CD14-positive monocyte (primary cell): ENCODE results near the gene EPHA6. TPM values are rescaled to one million over a fixed set of nuclear protein-coding genes. Genes with fewer than 3 reads are reported as not detected.

Experiments
- DNase-seq, 3 donors: peaks; one replicate each; pipeline ENCODE4 v3.0.0-alpha.2; 2011 to 2022
- H2AFZ ChIP-seq: 2 replicates; pipeline ENCODE4 v1.6.0; 2012; ENCODE audit warnings: mild to moderate bottlenecking, low read depth, low read length, inconsistent platforms; ENCODE audit not compliant: insufficient read depth, poor library complexity, severe bottlenecking
- H3K27ac ChIP-seq, 2 donors: 1 replicate in 1 of 2; 2 replicates in 1 of 2; pipeline ENCODE4 v1.5.1; 2012 to 2013; ENCODE audit warnings: low read length in 2 of 2, control low read depth in 1 of 2, inconsistent platforms in 1 of 2, low read depth in 1 of 2, mild to moderate bottlenecking in 1 of 2
- H3K27me3 ChIP-seq, 2 donors: one replicate each; pipeline versions ENCODE4 v1.6.0 to v1.6.1; 2011 to 2013; ENCODE audit warnings: low read length in 2 of 2; ENCODE audit not compliant: control insufficient read depth in 2 of 2, insufficient read depth in 2 of 2
- H3K36me3 ChIP-seq, 2 donors: replicated peaks in 1 of 2; 1 replicate in 1 of 2; 2 replicates in 1 of 2; pipeline versions ENCODE4 v1.5.1 to v1.6.1; 2012 to 2013; ENCODE audit warnings: low read length in 2 of 2, control low read depth in 1 of 2, inconsistent platforms in 1 of 2, mild to moderate bottlenecking in 1 of 2; ENCODE audit not compliant: insufficient read depth in 2 of 2, control insufficient read depth in 1 of 2
- H3K4me1 ChIP-seq, 2 donors: 1 replicate in 1 of 2; 2 replicates in 1 of 2; pipeline versions ENCODE4 v1.5.1 to v1.6.1; 2012 to 2013; ENCODE audit warnings: low read length in 2 of 2, control low read depth in 1 of 2, inconsistent platforms in 1 of 2, mild to moderate bottlenecking in 1 of 2, moderate library complexity in 1 of 2; ENCODE audit not compliant: insufficient read depth in 2 of 2, control insufficient read depth in 1 of 2
- H3K4me2 ChIP-seq: replicated peaks from 2 replicates; pipeline ENCODE3; 2012; ENCODE audit warnings: low read length, moderate library complexity, mild to moderate bottlenecking; ENCODE audit not compliant: poor library complexity, severe bottlenecking; ENCODE audit errors: extremely low read depth
- H3K4me3 ChIP-seq, 3 experiments: fragments of 200-600 bp in 1 of 3; sonication (generic) in 1 of 3; replicated peaks in 1 of 3; 1 replicate in 2 of 3; 2 replicates in 1 of 3; pipeline ENCODE4 v1.5.1; 2011 to 2013; ENCODE audit warnings: low read length in 3 of 3, mild to moderate bottlenecking in 3 of 3, control low read depth in 2 of 3, low read depth in 2 of 3, inconsistent platforms in 1 of 3, moderate library complexity in 1 of 3
- H3K79me2 ChIP-seq: 2 replicates; pipeline ENCODE4 v1.6.0; 2012; ENCODE audit warnings: mild to moderate bottlenecking, control low read depth, inconsistent platforms, low read length, moderate library complexity; ENCODE audit not compliant: insufficient read depth
- H3K9ac ChIP-seq: 2 replicates; pipeline ENCODE4 v1.6.0; 2017; ENCODE audit warnings: low read length, mild to moderate bottlenecking; ENCODE audit not compliant: insufficient read depth, poor library complexity, severe bottlenecking
- H3K9me3 ChIP-seq, 2 donors: replicated peaks in 1 of 2; 1 replicate in 1 of 2; 2 replicates in 1 of 2; pipeline versions ENCODE4 v1.5.1 to v1.6.1; 2012 to 2013; ENCODE audit warnings: low read length in 2 of 2, control low read depth in 1 of 2; ENCODE audit not compliant: control insufficient read depth in 1 of 2, insufficient read depth in 1 of 2
- H4K20me1 ChIP-seq: 2 replicates; pipeline ENCODE4 v1.6.0; 2012; ENCODE audit warnings: mild to moderate bottlenecking, low read length, control low read depth, moderate library complexity; ENCODE audit not compliant: insufficient read depth
- H3K27ac Mint-ChIP-seq, 7 donors: one replicate each; pipeline ENCODE4 v1.8.0; 2020; ENCODE audit warnings: mild to moderate bottlenecking in 7 of 7, mixed read lengths in 7 of 7, moderate library complexity in 6 of 7, inconsistent platforms in 2 of 7
- H3K27me3 Mint-ChIP-seq, 3 donors: one replicate each; pipeline ENCODE4 v1.8.0; 2021 to 2022; ENCODE audit warnings: low read depth in 3 of 3, mild to moderate bottlenecking in 3 of 3, mixed read lengths in 3 of 3, moderate library complexity in 3 of 3, inconsistent platforms in 1 of 3
- H3K36me3 Mint-ChIP-seq, 2 donors: one replicate each; pipeline ENCODE4 v1.8.0; 2020; ENCODE audit warnings: mixed read lengths in 2 of 2, inconsistent platforms in 1 of 2, mild to moderate bottlenecking in 1 of 2
- H3K4me1 Mint-ChIP-seq: one replicate; pipeline ENCODE4 v1.8.0; 2020; ENCODE audit warnings: mild to moderate bottlenecking, mixed read lengths
- H3K4me3 Mint-ChIP-seq, 2 donors: one replicate each; pipeline ENCODE4 v1.8.0; 2020; ENCODE audit warnings: mild to moderate bottlenecking in 2 of 2, mixed read lengths in 2 of 2, moderate library complexity in 1 of 2
- H3K9me3 Mint-ChIP-seq, 7 donors: one replicate each; pipeline ENCODE4 v1.8.0; 2020 to 2022; ENCODE audit warnings: mixed read lengths in 7 of 7, mild to moderate bottlenecking in 6 of 7, moderate library complexity in 6 of 7, inconsistent platforms in 2 of 7
- CTCF ChIP-seq: fragments of 200-600 bp; IDR thresholded peaks from one replicate; pipeline ENCODE4 v1.8.0; 2022; ENCODE audit warnings: antibody characterized with exemption, mild to moderate bottlenecking
- WGBS: methylation state at CpG from one replicate; pipeline ENCODE4 v1.1.5; 2013; ENCODE audit warnings: missing lambda C conversion rate; ENCODE audit not compliant: insufficient coverage; 5-methylcytosine and 5-hydroxymethylcytosine counted together
- intact Hi-C, 2 donors: fragments of 100-400 bp; cut with micrococcal nuclease; formaldehyde crosslinking; loops; one replicate each; pipeline versions ENCODE4 v1.15.0 to v1.15.1; 2023
- polyA plus RNA-seq, 3 donors: library from polyadenylated mRNA; depleted of rRNA in 1 of 3; unstranded in 2 of 3; stranded (reverse) in 1 of 3; fragments of 300-500 nt in 2 of 3; fragments of >200 nt in 1 of 3; fragmentation: Illumina TruSeq in 2 of 3; gene quantifications; 1 replicate in 2 of 3; 2 replicates in 1 of 3; pipeline ENCODE4 v1.2.3, GENCODE V29; 2012 to 2021

EPHA6 gene
- polyA plus RNA-seq, 3 donors = not detected

GRCh38 chr3:97384583-97384982, 570.2 kb downstream of the EPHA6 start:
- Histone ChIP-seq H3K36me3 (no peaks in the 10 kb centered on the region), H4K20me1 (no peaks in the 10 kb centered on the region), H3K4me1 (no peaks in the 10 kb centered on the region), H3K27ac (no peak overlapping the region), H3K4me3 (no peak overlapping the region), H3K4me2 (no peak overlapping the region), H3K9ac (no peak overlapping the region), H3K9me3 (peaks cover 0 to 8% of the 10 kb centered on the region in 2 donors), H3K79me2 (no peaks in the 10 kb centered on the region), H2AFZ (no peak overlapping the region), H3K27me3 (no peaks in the 10 kb centered on the region)
- no peak overlapping the region for H3K27ac Mint-ChIP-seq
- H3K4me1 Mint-ChIP-seq = no peaks in the 10 kb centered on the region
- peaks cover 0 to 10% (median 4%) of the 10 kb centered on the region in 7 donors for H3K9me3 Mint-ChIP-seq
- DNase-seq = no peak
- H3K27me3 Mint-ChIP-seq = no peaks in the 10 kb centered on the region
- intact Hi-C loops = no loop called here
- H3K4me3 Mint-ChIP-seq = no peak overlapping the region
- H3K36me3 Mint-ChIP-seq = no peaks in the 10 kb centered on the region
- TF ChIP-seq CTCF = no peak

GRCh38 chr3:97388774-97389173, 574.4 kb downstream of the EPHA6 start:
- no peaks in the 10 kb centered on the region for H4K20me1 ChIP-seq
- intact Hi-C loops = no loop called here
- no peak for TF ChIP-seq CTCF
- no peaks in the 10 kb centered on the region for H3K27me3 Mint-ChIP-seq
- no peaks in the 10 kb centered on the region for H3K79me2 ChIP-seq
- H3K9ac ChIP-seq = no peak overlapping the region
- no peaks in the 10 kb centered on the region for H3K4me1 ChIP-seq
- no peak overlapping the region for H3K4me3 Mint-ChIP-seq
- H3K9me3 Mint-ChIP-seq = peaks cover 0 to 10% (median 4%) of the 10 kb centered on the region in 7 donors
- H3K36me3 ChIP-seq = no peaks in the 10 kb centered on the region
- H3K9me3 ChIP-seq = peaks cover 0 to 8% of the 10 kb centered on the region in 2 donors
- H3K4me3 ChIP-seq = no peak overlapping the region
- no peak overlapping the region for H2AFZ ChIP-seq
- no peak overlapping the region for H3K4me2 ChIP-seq
- H3K27ac ChIP-seq = no peak overlapping the region
- H3K27ac Mint-ChIP-seq = no peak overlapping the region
- no peaks in the 10 kb centered on the region for H3K27me3 ChIP-seq
- 50% methylated on average over 1 of the region's 1 CpG for WGBS
- H3K4me1 Mint-ChIP-seq = no peaks in the 10 kb centered on the region
- no peak for DNase-seq
- no peaks in the 10 kb centered on the region for H3K36me3 Mint-ChIP-seq
